H9 (cell line): ENCODE data around the gene SLC47A2. TPM values are rescaled to one million over a fixed set of nuclear protein-coding genes. Genes with fewer than 3 reads are reported as not detected.

ENCODE experiments used
- DNase-seq: peaks from one replicate; pipeline ENCODE4 v3.0.0-alpha.2; 2017
- H2AFZ ChIP-seq: one replicate; pipeline ENCODE4 v1.6.1; 2013; ENCODE audit warnings: mild to moderate bottlenecking, low read length, control low read depth, moderate library complexity
- H2AK5ac ChIP-seq: 2 replicates; pipeline ENCODE4 v1.6.1; 2013; ENCODE audit warnings: low read length, control low read depth, mixed read lengths; ENCODE audit not compliant: insufficient read length
- H2BK120ac ChIP-seq: one replicate; pipeline ENCODE4 v1.6.1; 2013; ENCODE audit warnings: low read depth, mild to moderate bottlenecking, low read length, control low read depth, inconsistent platforms; ENCODE audit not compliant: poor library complexity, severe bottlenecking
- H2BK12ac ChIP-seq: 2 replicates; pipeline ENCODE4 v1.6.1; 2013; ENCODE audit warnings: low read length, control low read depth, mixed read lengths, low read depth; ENCODE audit not compliant: insufficient read length
- H2BK15ac ChIP-seq: 2 replicates; pipeline ENCODE4 v1.6.1; 2013; ENCODE audit warnings: low read depth, low read length, control low read depth
- H2BK20ac ChIP-seq: one replicate; pipeline ENCODE4 v1.6.1; 2013; ENCODE audit warnings: low read depth, mild to moderate bottlenecking, low read length, control low read depth, inconsistent platforms; ENCODE audit not compliant: poor library complexity, severe bottlenecking
- H2BK5ac ChIP-seq: 2 replicates; pipeline ENCODE4 v1.6.1; 2013; ENCODE audit warnings: low read length, control low read depth, mixed read lengths; ENCODE audit not compliant: insufficient read length
- H3K14ac ChIP-seq: 2 replicates; pipeline ENCODE4 v1.6.1; 2013; ENCODE audit warnings: low read length, control low read depth; ENCODE audit not compliant: insufficient read depth
- H3K18ac ChIP-seq: 2 replicates; pipeline ENCODE4 v1.6.1; 2013; ENCODE audit warnings: low read depth, mild to moderate bottlenecking, mixed read lengths, low read length, control low read depth; ENCODE audit not compliant: insufficient read length
- H3K23ac ChIP-seq: 2 replicates; pipeline ENCODE4 v1.6.1; 2013; ENCODE audit warnings: low read length, control low read depth, mixed read lengths, low read depth; ENCODE audit not compliant: insufficient read length
- H3K23me2 ChIP-seq: 2 replicates; pipeline ENCODE4 v1.6.1; 2013; ENCODE audit warnings: low read depth, mild to moderate bottlenecking, mixed read lengths, low read length, control low read depth; ENCODE audit not compliant: insufficient read length, poor library complexity, severe bottlenecking
- H3K27ac ChIP-seq: 2 replicates; pipeline ENCODE4 v1.5.1; 2013; ENCODE audit warnings: low read length, control low read depth, mixed read lengths, low read depth; ENCODE audit not compliant: insufficient read length
- H3K27me3 ChIP-seq: 2 replicates; pipeline ENCODE4 v1.6.1; 2013; ENCODE audit warnings: low read length, control low read depth, inconsistent platforms; ENCODE audit not compliant: insufficient read depth
- H3K4ac ChIP-seq: 2 replicates; pipeline ENCODE4 v1.6.1; 2013; ENCODE audit warnings: low read depth, mild to moderate bottlenecking, control low read depth, inconsistent platforms, low read length, moderate library complexity
- H3K4me1 ChIP-seq: 2 replicates; pipeline ENCODE4 v1.6.1; 2013; ENCODE audit warnings: low read length, control low read depth, inconsistent platforms; ENCODE audit not compliant: insufficient read depth
- H3K4me2 ChIP-seq: 2 replicates; pipeline ENCODE4 v1.6.1; 2013; ENCODE audit warnings: low read length, control low read depth, mixed read lengths; ENCODE audit not compliant: insufficient read length, insufficient read depth
- H3K56ac ChIP-seq: 2 replicates; pipeline ENCODE4 v1.6.1; 2013; ENCODE audit warnings: low read depth, mild to moderate bottlenecking, mixed read lengths, low read length, control low read depth; ENCODE audit not compliant: insufficient read length
- H3K79me1 ChIP-seq: 2 replicates; pipeline ENCODE4 v1.6.1; 2013; ENCODE audit warnings: low read depth, mild to moderate bottlenecking, moderate library complexity, low read length, control low read depth, inconsistent platforms; ENCODE audit not compliant: insufficient read depth, poor library complexity, severe bottlenecking
- H3K79me2 ChIP-seq: 2 replicates; pipeline ENCODE4 v1.6.1; 2013; ENCODE audit warnings: low read length, control low read depth, inconsistent platforms; ENCODE audit not compliant: insufficient read depth
- H3K9ac ChIP-seq: 2 replicates; pipeline ENCODE4 v1.6.1; 2013; ENCODE audit warnings: low read length, control low read depth, mixed read lengths; ENCODE audit not compliant: insufficient read length; ENCODE audit errors: extremely low read depth
- H3K9me3 ChIP-seq: one replicate; pipeline ENCODE4 v1.6.1; 2013; ENCODE audit warnings: low read depth, low read length, inconsistent platforms; ENCODE audit not compliant: control insufficient read depth
- H3T11ph ChIP-seq: one replicate; pipeline ENCODE4 v1.6.1; 2013; ENCODE audit warnings: mild to moderate bottlenecking, low read length, control low read depth, inconsistent platforms
- H4K20me1 ChIP-seq: one replicate; pipeline ENCODE4 v1.6.1; 2013; ENCODE audit not compliant: control insufficient read depth, insufficient read length, insufficient read depth
- H4K5ac ChIP-seq: 2 replicates; pipeline ENCODE4 v1.6.1; 2013; ENCODE audit warnings: low read depth, mild to moderate bottlenecking, mixed read lengths, low read length, control low read depth; ENCODE audit not compliant: insufficient read length
- H4K8ac ChIP-seq: replicated peaks from 2 replicates; pipeline ENCODE4 v1.6.1; 2013; ENCODE audit warnings: low read length, control low read depth, mixed read lengths, low read depth; ENCODE audit not compliant: insufficient read length
- H4K91ac ChIP-seq: 2 replicates; pipeline ENCODE4 v1.6.1; 2013; ENCODE audit warnings: low read depth, mild to moderate bottlenecking, moderate library complexity, mixed read lengths, low read length, control low read depth; ENCODE audit not compliant: insufficient read length
- H3K27ac Mint-ChIP-seq, 3 experiments: 2 replicates in 2 of 3; 3 replicates in 1 of 3; pipeline ENCODE4 v1.8.0; 2020 to 2021; ENCODE audit warnings: mixed read lengths in 3 of 3, mild to moderate bottlenecking in 1 of 3, moderate library complexity in 1 of 3
- H3K27me3 Mint-ChIP-seq: 2 replicates; pipeline ENCODE4 v1.8.0; 2021; ENCODE audit warnings: low read depth, mild to moderate bottlenecking, moderate library complexity, mixed read lengths
- H3K36me3 Mint-ChIP-seq, 3 experiments: 2 replicates in 2 of 3; 3 replicates in 1 of 3; pipeline ENCODE4 v1.8.0; 2020 to 2021; ENCODE audit warnings: low read depth in 3 of 3, mixed read lengths in 3 of 3; ENCODE audit not compliant: insufficient read depth in 1 of 3
- H3K4me1 Mint-ChIP-seq, 2 experiments: 2 replicates each; pipeline ENCODE4 v1.8.0; 2020; ENCODE audit warnings: mixed read lengths in 2 of 2
- H3K4me3 Mint-ChIP-seq, 2 experiments: 2 replicates in 1 of 2; 3 replicates in 1 of 2; pipeline ENCODE4 v1.8.0; 2020 to 2021; ENCODE audit warnings: mild to moderate bottlenecking in 2 of 2, mixed read lengths in 2 of 2, moderate library complexity in 1 of 2
- H3K9me3 Mint-ChIP-seq, 2 experiments: 2 replicates in 1 of 2; 3 replicates in 1 of 2; pipeline ENCODE4 v1.8.0; 2020; ENCODE audit warnings: mild to moderate bottlenecking in 2 of 2, mixed read lengths in 2 of 2, moderate library complexity in 1 of 2
- WGBS: extraction: QIAGEN DNeasy Blood & Tissue Kit; methylation state at CpG from one replicate; pipeline ENCODE4 v1.1.7; 2013; ENCODE audit warnings: missing lambda C conversion rate, low lambda C conversion rate, mixed read lengths; ENCODE audit not compliant: insufficient read length; ENCODE audit errors: extremely low coverage; 5-methylcytosine and 5-hydroxymethylcytosine counted together
- total RNA-seq: library from RNA; stranded (reverse); gene quantifications from 2 replicates; pipeline ENCODE4 v1.2.1, GENCODE V29; 2021
- TF ChIP-seq, protein P1 (sequence below): fragments of 200-600 bp; sonication (generic); conservative IDR thresholded peaks from 3 replicates; pipeline ENCODE4 v1.8.0; 2021; ENCODE audit warnings: antibody characterized with exemption, mild to moderate bottlenecking

SLC47A2 gene
- total RNA-seq, 1 experiment from 2014 or later, result not detected

DNA sequence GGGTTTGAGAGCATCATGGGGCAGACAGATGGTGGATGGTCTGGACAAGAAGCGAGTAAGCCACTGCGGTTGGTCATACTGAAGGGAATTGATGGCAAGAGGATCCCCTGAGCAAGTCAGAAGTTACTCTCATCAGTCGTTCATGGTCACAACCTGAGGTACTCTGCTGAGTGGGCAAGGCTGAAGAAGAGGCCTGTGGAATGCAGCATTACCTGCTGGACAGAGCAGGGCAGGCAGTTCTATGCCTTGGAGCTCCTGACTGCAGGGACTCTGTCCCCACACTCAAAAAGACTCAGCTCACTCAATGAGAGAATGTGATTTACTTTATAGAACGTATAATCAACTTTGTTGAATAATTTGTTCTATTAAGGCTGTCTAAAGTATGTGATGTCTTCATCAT, 39.5 kb downstream of the SLC47A2 start:
- Mint-ChIP-seq H3K36me3 (peaks cover 83 to 90% (median 87%) of the 10 kb centered on the region in 3 experiments), H3K27ac (no peak overlapping the region), H3K27me3 (no peaks in the 10 kb centered on the region), H3K4me1 (peaks cover 0 to 9% of the 10 kb centered on the region in 2 experiments; a peak in 2 of 4 replicates), H3K4me3 (no peak overlapping the region), H3K9me3 (peaks cover 39 to 56% of the 10 kb centered on the region in 2 experiments)
- DNase-seq, result no peak
- Histone ChIP-seq H3K56ac (no peak overlapping the region), H2BK12ac (no peak overlapping the region), H2AK5ac (no peak overlapping the region), H3K4ac (no peak overlapping the region), H3K9me3 (peaks cover 46% of the 10 kb centered on the region), H3K4me1 (no peaks in the 10 kb centered on the region), H4K8ac (no peak overlapping the region), H3K14ac (no peak overlapping the region), H3K79me2 (no peaks in the 10 kb centered on the region), H3K79me1 (no peaks in the 10 kb centered on the region), H4K20me1 (no peaks in the 10 kb centered on the region), H3K4me2 (no peak overlapping the region), H2AFZ (no peak overlapping the region), H4K91ac (no peak overlapping the region), H4K5ac (no peak overlapping the region), H3K27me3 (no peaks in the 10 kb centered on the region), H3K9ac (no peak overlapping the region), H3K27ac (no peak overlapping the region), H3K23me2 (no peaks in the 10 kb centered on the region), H3K18ac (no peak overlapping the region), H3T11ph (no peak overlapping the region), H2BK120ac (no peak overlapping the region), H2BK5ac (no peak overlapping the region), H2BK15ac (no peak overlapping the region), H3K23ac (no peak overlapping the region), H2BK20ac (no peak overlapping the region)
- WGBS, result no CpG with 5 or more reads among the region's 4 CpGs
- TF ChIP-seq, protein P1, sequence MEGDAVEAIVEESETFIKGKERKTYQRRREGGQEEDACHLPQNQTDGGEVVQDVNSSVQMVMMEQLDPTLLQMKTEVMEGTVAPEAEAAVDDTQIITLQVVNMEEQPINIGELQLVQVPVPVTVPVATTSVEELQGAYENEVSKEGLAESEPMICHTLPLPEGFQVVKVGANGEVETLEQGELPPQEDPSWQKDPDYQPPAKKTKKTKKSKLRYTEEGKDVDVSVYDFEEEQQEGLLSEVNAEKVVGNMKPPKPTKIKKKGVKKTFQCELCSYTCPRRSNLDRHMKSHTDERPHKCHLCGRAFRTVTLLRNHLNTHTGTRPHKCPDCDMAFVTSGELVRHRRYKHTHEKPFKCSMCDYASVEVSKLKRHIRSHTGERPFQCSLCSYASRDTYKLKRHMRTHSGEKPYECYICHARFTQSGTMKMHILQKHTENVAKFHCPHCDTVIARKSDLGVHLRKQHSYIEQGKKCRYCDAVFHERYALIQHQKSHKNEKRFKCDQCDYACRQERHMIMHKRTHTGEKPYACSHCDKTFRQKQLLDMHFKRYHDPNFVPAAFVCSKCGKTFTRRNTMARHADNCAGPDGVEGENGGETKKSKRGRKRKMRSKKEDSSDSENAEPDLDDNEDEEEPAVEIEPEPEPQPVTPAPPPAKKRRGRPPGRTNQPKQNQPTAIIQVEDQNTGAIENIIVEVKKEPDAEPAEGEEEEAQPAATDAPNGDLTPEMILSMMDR, result no peak
